ENCODE data around the gene LY9.

The LY9 gene

GRCh38 chr1:160768295-160768657 lies 27.7 kb upstream of the LY9 start:
- ChIA-PET CTCF (no interaction called here), POLR2A (no interaction called here)
- no peak overlapping the region for H3K4me3 ChIP-seq (ENCODE audit: low read depth, low read length)
- no peak for DNase-seq (ENCODE audit: low read depth, low spot score)
- TF ChIP-seq CTCF (IDR thresholded peaks at IDR 0.05; ENCODE audit: insufficient read depth, low read length, missing control alignments) = peak; percentile 7

DNA sequence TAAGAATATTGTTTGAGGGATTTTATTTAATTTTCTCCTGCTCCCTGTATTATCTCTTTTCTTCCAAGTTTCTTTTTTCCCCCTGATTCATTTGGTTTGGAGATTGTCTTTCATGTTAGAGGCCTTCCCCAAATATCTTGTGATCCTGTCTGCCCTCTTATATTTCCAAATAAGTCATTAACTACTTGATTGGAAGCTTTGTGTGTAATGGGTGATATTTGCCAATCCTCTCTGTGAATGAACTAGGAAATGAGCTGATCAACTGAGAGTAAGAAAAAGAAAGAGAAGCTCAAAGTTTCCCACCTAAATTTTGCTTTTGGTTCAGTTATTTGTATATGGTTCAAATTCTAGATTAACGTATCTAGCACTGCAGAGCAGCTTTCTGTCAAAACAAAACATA lies 23.6 kb upstream of the LY9 start:
- TF ChIP-seq CTCF (IDR thresholded peaks at IDR 0.05; ENCODE audit: insufficient read depth, low read length, missing control alignments) = no peak
- ChIA-PET POLR2A (no interaction called here), CTCF (no interaction called here)
- no peak overlapping the region for H3K4me3 ChIP-seq (ENCODE audit: low read depth, low read length)
- DNase-seq (ENCODE audit: low read depth, low spot score) = no peak

DNA sequence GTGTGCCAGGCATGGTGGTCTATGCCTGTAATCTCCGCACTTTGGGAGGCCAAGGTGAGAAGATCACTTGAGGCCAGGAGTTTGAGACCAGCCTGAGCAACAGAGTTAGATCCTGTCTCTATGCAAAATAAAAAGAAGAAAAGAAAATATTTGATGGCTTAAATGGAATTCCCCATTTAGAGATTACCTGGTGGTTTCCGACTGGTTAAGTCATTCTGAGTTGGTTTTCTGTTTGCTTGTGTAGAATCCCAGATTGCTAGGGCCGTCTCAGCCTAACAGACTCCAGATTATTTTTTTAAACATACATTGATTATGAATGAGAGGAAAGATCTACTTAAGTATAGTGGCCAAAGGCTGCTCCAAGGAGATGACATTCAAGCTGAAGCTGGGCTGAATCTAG lies 22.9 kb upstream of the LY9 start:
- no peak for TF ChIP-seq CTCF (IDR thresholded peaks at IDR 0.05; ENCODE audit: insufficient read depth, low read length, missing control alignments)
- ChIA-PET POLR2A (no interaction called here), CTCF (no interaction called here)
- no peak overlapping the region for H3K4me3 ChIP-seq (ENCODE audit: low read depth, low read length)
- no peak for DNase-seq (ENCODE audit: low read depth, low spot score)

GRCh38 chr1:160774886-160775719 lies 20.9 kb upstream of the LY9 start:
- DNase-seq (ENCODE audit: low read depth, low spot score) = no peak
- no peak overlapping the region for H3K4me3 ChIP-seq (ENCODE audit: low read depth, low read length)
- ChIA-PET CTCF (no interaction called here), POLR2A (no interaction called here)
- TF ChIP-seq CTCF (IDR thresholded peaks at IDR 0.05; ENCODE audit: insufficient read depth, low read length, missing control alignments) = no peak

DNA sequence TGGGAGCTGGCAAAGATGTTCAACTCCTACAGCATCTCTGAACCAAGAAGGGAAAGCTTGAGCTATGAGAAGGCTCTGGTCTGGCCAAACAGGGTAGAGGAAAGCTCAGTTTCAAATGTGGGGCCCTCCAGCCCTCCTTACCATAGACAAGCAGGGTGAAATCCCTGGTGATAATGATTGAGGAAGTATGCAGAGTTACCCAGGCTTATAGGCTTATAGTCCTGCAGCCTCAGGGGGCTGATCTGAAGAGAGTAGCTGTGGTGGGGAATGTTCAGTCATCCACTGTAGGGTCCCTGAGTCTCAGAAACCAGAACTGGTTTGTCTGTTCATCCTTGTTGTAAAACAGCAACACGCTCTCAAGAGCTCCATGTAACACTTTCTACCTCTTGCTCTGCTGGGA lies 19.8 kb upstream of the LY9 start:
- TF ChIP-seq CTCF (IDR thresholded peaks at IDR 0.05; ENCODE audit: insufficient read depth, low read length, missing control alignments) = no peak
- ChIA-PET CTCF (interaction anchor here (0.8 kb wide), 1 partner anchor 49 kb away, joined by 3 read pairs; no protein-coding TSS in a partner anchor), POLR2A (no interaction called here)
- H3K4me3 ChIP-seq (ENCODE audit: low read depth, low read length) = no peak overlapping the region
- no peak for DNase-seq (ENCODE audit: low read depth, low spot score)

- peak; percentile 25 for TF ChIP-seq CTCF (IDR thresholded peaks at IDR 0.05; ENCODE audit: insufficient read depth, low read length, missing control alignments)
- ChIA-PET CTCF (interaction anchor here (0.9 kb wide), 1 partner anchor 174 kb away, joined by 4 read pairs; no protein-coding TSS in a partner anchor), POLR2A (no interaction called here)
- DNase-seq (ENCODE audit: low read depth, low spot score) = no peak
- H3K4me3 ChIP-seq (ENCODE audit: low read depth, low read length) = no peak overlapping the region
Observed at GRCh38 chr1:160777486-160778089, 18.4 kb upstream of the LY9 start.

Measured in AG04449 (cell line).